Measurements from ENCODE around the gene EPN2.

EPN2 gene

DNA sequence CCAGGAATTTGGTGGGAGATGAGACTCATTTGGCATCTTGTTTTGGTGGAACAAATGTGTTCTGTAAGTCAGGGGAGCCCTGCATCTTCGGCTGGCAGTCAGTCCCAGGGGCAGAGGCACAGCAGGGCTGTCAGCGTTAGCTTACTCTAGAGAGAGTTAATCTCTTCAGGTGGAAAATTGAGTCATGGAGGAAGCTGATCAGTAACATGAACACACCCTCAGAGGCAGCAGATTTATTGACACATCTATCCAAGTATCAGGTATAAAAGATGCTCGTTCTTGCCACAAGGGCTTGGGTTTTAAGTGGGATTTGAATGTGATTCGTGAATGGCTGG is 55.2 kb downstream of the EPN2 start:
- Histone ChIP-seq H3K27me3 (ENCODE audit: control insufficient read depth in 1 of 2, insufficient read depth in 2 of 2, low read length in 2 of 2) (no peaks in the 10 kb centered on the region), H3K4me1 (ENCODE audit: control insufficient read depth in 1 of 2, insufficient read depth in 2 of 2, low read length in 2 of 2) (peaks cover 0 to 6% of the 10 kb centered on the region in 2 donors), H3K9ac (ENCODE audit: low read depth in 1 of 2, low read length in 2 of 2) (no peak overlapping the region), H3K27ac (ENCODE audit: low read depth, low read length) (no peak overlapping the region), H3K9me3 (ENCODE audit: control insufficient read depth in 1 of 2, low read length in 2 of 2) (no peaks in the 10 kb centered on the region), H3K36me3 (ENCODE audit: control insufficient read depth in 1 of 2, insufficient read depth in 2 of 2, low read length in 2 of 2) (peaks cover 4% of the 10 kb centered on the region in 2 donors), H3K4me3 (ENCODE audit: low read depth in 1 of 2, low read length in 2 of 2) (no peak overlapping the region)

DNA sequence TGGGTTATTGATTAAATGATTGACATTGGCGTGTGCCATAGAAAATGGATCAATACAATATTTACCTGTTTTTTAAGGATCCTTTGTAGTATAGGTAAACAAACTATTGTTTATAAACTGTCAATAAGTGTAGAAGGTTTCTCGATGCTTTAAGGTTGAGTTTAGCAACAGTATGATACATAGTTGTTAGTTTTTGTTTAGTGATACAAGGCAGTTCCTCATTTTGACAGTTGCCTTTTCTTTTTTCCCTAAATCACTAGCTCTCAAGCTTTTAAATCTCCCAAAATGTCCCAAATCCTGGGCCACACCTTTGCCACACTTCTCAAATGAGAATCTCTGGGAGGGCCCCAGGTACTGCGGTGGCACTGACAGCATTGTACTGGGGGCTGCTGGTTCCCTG is 57.3 kb downstream of the EPN2 start:
- Histone ChIP-seq H3K9me3 (ENCODE audit: control insufficient read depth in 1 of 2, low read length in 2 of 2) (no peaks in the 10 kb centered on the region), H3K9ac (ENCODE audit: low read depth in 1 of 2, low read length in 2 of 2) (no peak overlapping the region), H3K36me3 (ENCODE audit: control insufficient read depth in 1 of 2, insufficient read depth in 2 of 2, low read length in 2 of 2) (peaks cover 0 to 4% of the 10 kb centered on the region in 2 donors), H3K4me1 (ENCODE audit: control insufficient read depth in 1 of 2, insufficient read depth in 2 of 2, low read length in 2 of 2) (peaks cover 0 to 6% of the 10 kb centered on the region in 2 donors), H3K27me3 (ENCODE audit: control insufficient read depth in 1 of 2, insufficient read depth in 2 of 2, low read length in 2 of 2) (no peaks in the 10 kb centered on the region), H3K4me3 (ENCODE audit: low read depth in 1 of 2, low read length in 2 of 2) (no peak overlapping the region), H3K27ac (ENCODE audit: low read depth, low read length) (no peak overlapping the region)

DNA sequence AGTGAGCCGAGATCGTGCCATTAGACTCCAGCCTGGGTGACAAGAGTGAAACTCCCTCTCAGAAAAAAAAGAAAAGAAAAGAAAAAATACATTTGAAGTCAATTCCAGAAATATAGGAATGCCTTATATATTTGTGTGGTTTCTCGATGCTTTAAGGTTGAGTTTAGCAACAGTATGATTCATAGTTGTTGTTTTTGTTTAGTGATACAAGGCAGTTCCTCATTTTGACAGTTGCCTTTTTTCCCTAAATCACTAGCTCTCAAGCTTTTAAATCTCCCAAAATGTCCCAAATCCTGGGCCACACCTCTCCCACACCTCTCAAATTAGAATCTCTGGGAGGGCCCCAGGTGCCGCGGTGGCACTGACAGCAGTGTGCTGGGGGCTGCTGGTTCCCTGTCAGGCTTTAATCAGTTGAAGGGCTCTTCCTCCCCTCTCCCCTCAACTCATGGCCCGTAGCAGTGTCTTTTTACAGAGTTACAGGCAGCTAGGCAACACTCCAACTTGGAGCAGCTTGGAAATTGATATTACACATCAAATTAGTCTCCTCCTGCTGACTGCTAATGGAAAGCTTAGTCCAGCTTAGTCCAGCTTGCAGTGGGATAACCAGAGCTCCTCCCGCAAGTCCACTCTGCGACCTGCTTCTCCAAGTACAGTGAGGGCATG is 58.4 kb downstream of the EPN2 start:
- Histone ChIP-seq H3K4me1 (ENCODE audit: control insufficient read depth in 1 of 2, insufficient read depth in 2 of 2, low read length in 2 of 2) (peaks cover 0 to 6% of the 10 kb centered on the region in 2 donors), H3K9me3 (ENCODE audit: control insufficient read depth in 1 of 2, low read length in 2 of 2) (no peaks in the 10 kb centered on the region), H3K27me3 (ENCODE audit: control insufficient read depth in 1 of 2, insufficient read depth in 2 of 2, low read length in 2 of 2) (no peaks in the 10 kb centered on the region), H3K4me3 (ENCODE audit: low read depth in 1 of 2, low read length in 2 of 2) (no peak overlapping the region), H3K9ac (ENCODE audit: low read depth in 1 of 2, low read length in 2 of 2) (no peak overlapping the region), H3K27ac (ENCODE audit: low read depth, low read length) (no peak overlapping the region), H3K36me3 (ENCODE audit: control insufficient read depth in 1 of 2, insufficient read depth in 2 of 2, low read length in 2 of 2) (peaks cover 0 to 4% of the 10 kb centered on the region in 2 donors)

DNA sequence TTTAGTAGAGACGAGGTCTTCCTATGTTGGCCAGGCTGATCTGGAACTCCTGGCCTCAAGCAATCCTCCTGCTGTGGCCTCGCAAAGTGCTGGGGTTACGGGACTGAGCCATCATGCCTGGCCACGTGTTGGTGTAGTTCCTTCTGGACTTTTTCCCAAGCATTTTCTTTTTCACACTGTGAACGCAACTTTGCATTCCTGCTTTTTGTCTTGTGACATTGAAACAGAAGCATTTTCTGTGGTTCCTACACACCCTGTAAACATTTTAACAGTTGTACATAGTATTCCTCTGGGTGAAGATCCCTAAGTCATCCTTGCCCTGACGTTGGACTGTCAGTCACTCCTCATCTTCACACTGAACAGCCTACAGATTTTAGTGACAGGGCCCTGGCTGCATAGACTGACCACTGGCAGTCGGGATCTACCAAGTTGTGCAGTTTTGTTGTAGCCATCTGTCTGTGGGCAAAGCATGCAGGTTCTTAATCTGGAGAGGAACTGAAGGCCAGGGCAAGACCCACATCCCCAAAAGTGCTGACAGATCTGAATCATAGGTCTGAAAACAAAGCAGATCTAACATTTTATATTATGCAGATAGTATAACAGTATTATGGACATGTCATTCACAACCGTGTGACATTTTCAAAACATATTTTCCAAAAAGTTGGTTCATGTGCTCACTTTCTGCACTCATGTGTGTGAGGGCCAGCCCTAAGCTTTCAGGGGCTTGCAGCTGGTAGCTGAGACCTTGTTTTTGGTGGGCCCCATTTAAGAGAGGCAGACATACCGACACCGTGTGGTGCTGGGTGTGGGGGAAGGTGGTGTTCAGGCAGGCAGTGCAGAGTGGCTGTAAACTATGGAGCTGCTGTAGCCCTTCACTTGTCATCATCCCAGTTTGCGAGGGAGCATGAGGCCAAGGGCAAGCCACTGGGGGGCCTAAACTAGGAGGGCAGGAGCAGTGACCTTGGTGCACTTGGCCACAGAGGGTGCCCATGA is 59.9 kb downstream of the EPN2 start:
- H3K27ac ChIP-seq (ENCODE audit: low read depth, low read length), result no peak overlapping the region
- no peak overlapping the region for H3K9ac ChIP-seq (ENCODE audit: low read depth in 1 of 2, low read length in 2 of 2)
- peaks cover 0 to 5% of the 10 kb centered on the region in 2 donors for H3K4me1 ChIP-seq (ENCODE audit: control insufficient read depth in 1 of 2, insufficient read depth in 2 of 2, low read length in 2 of 2)
- H3K9me3 ChIP-seq (ENCODE audit: control insufficient read depth in 1 of 2, low read length in 2 of 2), result no peaks in the 10 kb centered on the region
- H3K4me3 ChIP-seq (ENCODE audit: low read depth in 1 of 2, low read length in 2 of 2), result no peak overlapping the region
- H3K36me3 ChIP-seq (ENCODE audit: control insufficient read depth in 1 of 2, insufficient read depth in 2 of 2, low read length in 2 of 2), result peaks cover 0 to 4% of the 10 kb centered on the region in 2 donors
- no peaks in the 10 kb centered on the region for H3K27me3 ChIP-seq (ENCODE audit: control insufficient read depth in 1 of 2, insufficient read depth in 2 of 2, low read length in 2 of 2)

DNA sequence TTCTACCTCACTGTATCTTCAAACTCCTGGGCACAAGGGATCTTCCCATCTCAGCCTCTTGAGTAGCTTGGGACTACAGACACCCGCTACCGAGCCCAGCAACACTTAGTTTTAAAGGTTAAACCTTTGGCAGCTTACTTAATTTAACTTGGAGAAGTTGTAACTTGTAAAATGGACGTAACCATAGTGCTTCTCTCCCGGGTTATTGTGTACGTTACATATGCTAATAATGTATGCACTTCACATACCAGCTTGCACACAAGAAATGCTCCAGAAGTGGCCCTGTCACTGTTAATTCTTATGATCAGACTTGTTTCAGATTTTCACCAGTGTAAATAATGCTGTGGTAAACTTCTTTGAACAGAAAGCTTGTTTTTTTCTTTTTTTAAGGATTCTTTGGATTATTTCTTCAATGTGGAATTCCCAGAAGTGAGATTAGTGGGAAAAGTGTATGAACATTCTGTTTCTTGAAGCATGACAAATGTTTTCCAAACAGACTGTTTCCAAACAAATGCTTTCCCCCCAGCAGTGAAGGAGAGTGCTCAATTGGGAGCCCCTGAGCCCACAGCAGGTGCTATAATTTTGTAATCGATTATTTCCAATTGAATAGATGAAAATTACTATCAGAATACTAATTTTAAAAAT is 61.5 kb downstream of the EPN2 start:
- no peak overlapping the region for H3K9ac ChIP-seq (ENCODE audit: low read depth in 1 of 2, low read length in 2 of 2)
- H3K27me3 ChIP-seq (ENCODE audit: control insufficient read depth in 1 of 2, insufficient read depth in 2 of 2, low read length in 2 of 2), result no peaks in the 10 kb centered on the region
- peaks cover 6 to 11% of the 10 kb centered on the region in 2 donors for H3K4me1 ChIP-seq (ENCODE audit: control insufficient read depth in 1 of 2, insufficient read depth in 2 of 2, low read length in 2 of 2)
- H3K4me3 ChIP-seq (ENCODE audit: low read depth in 1 of 2, low read length in 2 of 2), result no peak overlapping the region
- H3K36me3 ChIP-seq (ENCODE audit: control insufficient read depth in 1 of 2, insufficient read depth in 2 of 2, low read length in 2 of 2), result peaks cover 0 to 4% of the 10 kb centered on the region in 2 donors
- H3K27ac ChIP-seq (ENCODE audit: low read depth, low read length), result no peak overlapping the region
- H3K9me3 ChIP-seq (ENCODE audit: control insufficient read depth in 1 of 2, low read length in 2 of 2), result no peaks in the 10 kb centered on the region

DNA sequence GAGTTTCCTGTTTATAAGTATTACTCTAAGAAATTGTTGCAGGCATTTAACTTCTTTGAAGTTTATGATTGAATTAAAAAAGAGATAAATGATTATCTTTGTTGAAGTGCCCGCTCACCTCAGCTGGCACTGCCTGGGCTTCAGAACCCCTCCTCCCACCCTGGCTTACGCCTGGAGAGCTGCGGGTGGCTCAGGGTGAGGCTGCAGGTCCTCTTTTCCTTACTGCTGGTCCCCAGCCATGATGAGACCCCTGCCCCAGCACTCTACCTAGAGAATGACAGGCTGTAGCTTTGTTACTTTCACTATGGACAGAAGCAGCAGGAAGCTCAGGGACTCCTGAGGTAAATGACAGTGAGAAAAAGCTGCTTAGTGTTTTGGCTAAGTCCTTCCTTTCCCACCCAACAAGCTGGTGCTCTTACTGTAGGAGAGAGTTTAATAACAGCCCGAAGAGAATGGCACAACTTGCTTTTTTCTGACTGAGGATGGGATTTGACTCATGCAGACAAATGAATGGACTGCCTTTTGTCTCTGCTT is 62.1 kb downstream of the EPN2 start:
- Histone ChIP-seq H3K36me3 (ENCODE audit: control insufficient read depth in 1 of 2, insufficient read depth in 2 of 2, low read length in 2 of 2) (peaks cover 0 to 4% of the 10 kb centered on the region in 2 donors), H3K9ac (ENCODE audit: low read depth in 1 of 2, low read length in 2 of 2) (no peak overlapping the region), H3K9me3 (ENCODE audit: control insufficient read depth in 1 of 2, low read length in 2 of 2) (no peaks in the 10 kb centered on the region), H3K4me3 (ENCODE audit: low read depth in 1 of 2, low read length in 2 of 2) (no peak overlapping the region), H3K27me3 (ENCODE audit: control insufficient read depth in 1 of 2, insufficient read depth in 2 of 2, low read length in 2 of 2) (no peaks in the 10 kb centered on the region), H3K4me1 (ENCODE audit: control insufficient read depth in 1 of 2, insufficient read depth in 2 of 2, low read length in 2 of 2) (peaks cover 10 to 14% of the 10 kb centered on the region in 2 donors), H3K27ac (ENCODE audit: low read depth, low read length) (no peak overlapping the region)

DNA sequence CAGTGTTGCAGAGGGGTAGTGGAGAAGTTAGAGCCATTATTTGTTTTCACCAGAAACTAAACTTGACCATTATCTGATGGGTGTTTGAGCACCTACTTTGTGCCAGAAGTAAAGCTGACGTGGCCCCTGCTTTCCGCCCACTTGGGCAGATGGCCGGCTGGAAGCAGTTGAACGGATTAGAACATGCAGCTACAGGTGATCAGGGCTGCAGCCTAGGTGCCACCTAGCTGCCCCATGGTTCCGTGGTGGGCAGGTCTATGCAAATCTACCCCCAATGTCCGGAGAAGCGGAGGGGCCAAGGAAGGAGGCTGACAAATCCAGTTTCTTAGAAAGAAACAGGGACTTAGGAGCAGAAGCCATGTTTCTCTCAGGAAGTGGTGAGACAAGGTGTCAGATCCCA is 62.7 kb downstream of the EPN2 start:
- H3K9ac ChIP-seq (ENCODE audit: low read depth in 1 of 2, low read length in 2 of 2), result no peak overlapping the region
- H3K9me3 ChIP-seq (ENCODE audit: control insufficient read depth in 1 of 2, low read length in 2 of 2), result no peaks in the 10 kb centered on the region
- peaks cover 15 to 20% of the 10 kb centered on the region in 2 donors for H3K4me1 ChIP-seq (ENCODE audit: control insufficient read depth in 1 of 2, insufficient read depth in 2 of 2, low read length in 2 of 2)
- H3K36me3 ChIP-seq (ENCODE audit: control insufficient read depth in 1 of 2, insufficient read depth in 2 of 2, low read length in 2 of 2), result peaks cover 0 to 4% of the 10 kb centered on the region in 2 donors
- H3K4me3 ChIP-seq (ENCODE audit: low read depth in 1 of 2, low read length in 2 of 2), result no peak overlapping the region
- H3K27ac ChIP-seq (ENCODE audit: low read depth, low read length), result no peak overlapping the region
- H3K27me3 ChIP-seq (ENCODE audit: control insufficient read depth in 1 of 2, insufficient read depth in 2 of 2, low read length in 2 of 2), result no peaks in the 10 kb centered on the region

DNA sequence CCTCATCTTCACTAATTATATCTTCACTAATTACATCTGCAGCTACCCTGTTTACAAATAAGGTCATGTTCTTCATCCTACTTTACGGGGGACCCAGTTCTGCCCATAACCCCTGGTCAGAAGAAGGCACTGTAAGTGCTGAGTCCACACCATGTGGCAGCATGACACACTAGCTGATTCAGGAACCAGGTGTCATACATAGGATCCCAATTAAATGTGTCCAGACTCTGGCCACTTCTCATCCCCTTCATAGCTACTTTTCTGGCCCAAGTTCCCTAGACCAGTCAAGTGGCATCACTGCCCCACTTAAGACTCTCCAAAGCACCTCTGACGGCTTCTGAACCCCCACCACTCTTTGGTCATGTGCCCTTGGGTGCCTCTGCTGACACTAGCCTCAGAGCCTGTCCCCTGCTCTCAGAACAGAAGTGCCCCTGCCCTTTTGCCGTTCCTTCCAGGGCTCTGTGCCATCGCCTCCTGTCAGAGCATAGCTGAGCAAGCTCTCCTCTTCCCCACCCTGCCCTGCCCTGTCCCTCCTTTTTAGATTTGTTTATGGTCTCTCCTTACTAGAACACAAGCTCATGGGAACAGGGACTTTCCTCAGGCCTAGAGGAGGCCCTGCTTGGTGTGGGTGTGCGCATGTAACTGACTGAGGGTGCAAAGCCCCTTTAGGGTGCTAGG is 64.2 kb downstream of the EPN2 start:
- peaks cover 0 to 4% of the 10 kb centered on the region in 2 donors for H3K36me3 ChIP-seq (ENCODE audit: control insufficient read depth in 1 of 2, insufficient read depth in 2 of 2, low read length in 2 of 2)

DNA sequence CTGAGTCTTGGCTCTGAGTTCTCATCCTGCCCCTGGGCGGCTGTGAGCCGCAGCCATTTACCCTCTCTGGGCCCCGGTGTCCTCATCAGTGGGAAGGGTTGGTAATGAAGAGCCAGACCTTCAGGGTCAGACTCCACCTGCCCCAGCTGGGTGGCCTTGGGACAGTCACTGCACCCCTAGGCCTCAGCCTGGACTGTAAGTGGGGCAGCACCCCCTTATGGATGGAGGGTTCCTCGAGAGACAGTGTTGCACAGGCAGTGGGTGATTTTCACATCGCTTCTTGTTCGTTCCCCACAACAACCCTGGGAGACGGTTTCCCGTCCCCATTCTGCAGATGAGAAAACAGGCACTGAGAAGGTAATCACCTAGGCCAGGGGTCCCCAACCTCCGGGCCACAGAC is 64.8 kb downstream of the EPN2 start:
- no peaks in the 10 kb centered on the region for H3K27me3 ChIP-seq (ENCODE audit: control insufficient read depth in 1 of 2, insufficient read depth in 2 of 2, low read length in 2 of 2)
- no peak overlapping the region for H3K4me3 ChIP-seq (ENCODE audit: low read depth in 1 of 2, low read length in 2 of 2)
- H3K9ac ChIP-seq (ENCODE audit: low read depth in 1 of 2, low read length in 2 of 2), result peak overlapping the region in 1 of 2 donors; percentile 13
- peaks cover 30 to 36% of the 10 kb centered on the region in 2 donors for H3K4me1 ChIP-seq (ENCODE audit: control insufficient read depth in 1 of 2, insufficient read depth in 2 of 2, low read length in 2 of 2)
- no peak overlapping the region for H3K27ac ChIP-seq (ENCODE audit: low read depth, low read length)
- no peaks in the 10 kb centered on the region for H3K9me3 ChIP-seq (ENCODE audit: control insufficient read depth in 1 of 2, low read length in 2 of 2)
- H3K36me3 ChIP-seq (ENCODE audit: control insufficient read depth in 1 of 2, insufficient read depth in 2 of 2, low read length in 2 of 2), result peaks cover 0 to 3% of the 10 kb centered on the region in 2 donors

More for the DNA sequence above, 64.2 kb downstream of the EPN2 start:
- Histone ChIP-seq H3K9ac (ENCODE audit: low read depth in 1 of 2, low read length in 2 of 2) (peak overlapping the region in 1 of 2 donors; percentile 13), H3K27ac (ENCODE audit: low read depth, low read length) (no peak overlapping the region), H3K4me3 (ENCODE audit: low read depth in 1 of 2, low read length in 2 of 2) (no peak overlapping the region), H3K27me3 (ENCODE audit: control insufficient read depth in 1 of 2, insufficient read depth in 2 of 2, low read length in 2 of 2) (no peaks in the 10 kb centered on the region), H3K4me1 (ENCODE audit: control insufficient read depth in 1 of 2, insufficient read depth in 2 of 2, low read length in 2 of 2) (peaks cover 25 to 31% of the 10 kb centered on the region in 2 donors), H3K9me3 (ENCODE audit: control insufficient read depth in 1 of 2, low read length in 2 of 2) (no peaks in the 10 kb centered on the region)
